A549 (cell line): Measurements from ENCODE around the gene PRR12. TPM values are rescaled to one million over a fixed set of nuclear protein-coding genes. Genes with fewer than 3 reads are reported as not detected.
A peak's percentile ranks its signal among the peaks of the same experiment; 100 is the strongest.

Source experiments
- ATAC-seq, 2 experiments: fragments of 200-7000 bp in 1 of 2; fragments of >200 bp in 1 of 2; cut with Nextera tagmentation in 1 of 2; cut with Tn5 transposase in 1 of 2; 3 replicates each; pipeline versions ENCODE4 v1.8.0 to v1.9.1; 2018 to 2020; ENCODE audit warnings: mild to moderate bottlenecking in 1 of 2, moderate library complexity in 1 of 2
- CTCF ChIA-PET: fragments of 300-600 bp; sonication (Branson Sonifier 250); formaldehyde crosslinking; extraction: SDS; loops from one replicate; lab custom pipeline; 2021; ENCODE audit warnings: antibody characterized with exemption, inconsistent platforms; lab: Yijun Ruan, JAX
- POLR2A ChIA-PET: fragments of 350-600 bp; formaldehyde crosslinking; extraction: SDS; loops from one replicate; lab custom pipeline; 2021; ENCODE audit warnings: antibody characterized with exemption, inconsistent platforms; lab: Yijun Ruan, JAX
- DNase-seq, 2 experiments: peaks; one replicate each; pipeline versions ENCODE4 v3.0.0 to v3.0.0-alpha.2; 2011 to 2016; ENCODE audit warnings: low read depth in 1 of 2, low spot score in 1 of 2
- FAIRE-seq: peaks from 2 replicates; lab custom pipeline; 2011; peaks lifted over from hg19 to GRCh38; lab: Jason Lieb, UNC
- H3K27ac ChIP-seq, 2 experiments: fragments of >200 bp; sonication (Bioruptor Twin); formaldehyde crosslinking; 3 replicates each; pipeline ENCODE4 v1.5.1; 2016 to 2017
- H3K4me1 ChIP-seq: fragments of >200 bp; sonication (Bioruptor Twin); formaldehyde crosslinking; 3 replicates; pipeline ENCODE4 v1.6.1; 2016
- H3K4me2 ChIP-seq: fragments of >200 bp; sonication (Bioruptor Twin); formaldehyde crosslinking; 3 replicates; pipeline ENCODE4 v1.6.1; 2016
- H3K4me3 ChIP-seq: fragments of >200 bp; sonication (Bioruptor Twin); formaldehyde crosslinking; 3 replicates; pipeline ENCODE4 v1.5.1; 2016
- H3K9me3 ChIP-seq: fragments of >200 bp; sonication (Bioruptor Twin); formaldehyde crosslinking; 3 replicates; pipeline ENCODE4 v1.6.1; 2016
- CEBPB ChIP-seq, 2 experiments: fragments of >200 bp in 1 of 2; sonication (Bioruptor Twin) in 1 of 2; formaldehyde crosslinking in 1 of 2; IDR thresholded peaks; 2 replicates each; pipeline ENCODE4 v1.6.1; 2012 to 2016
- CHD4 ChIP-seq: fragments of 200-600 bp; sonication (generic); IDR thresholded peaks from 2 replicates; pipeline ENCODE4 v1.6.1; 2016; ENCODE audit warnings: antibody characterized with exemption, mild to moderate bottlenecking, borderline replicate concordance
- EHF ChIP-seq: fragments of 250-450 bp; sonication (Bioruptor Pico); IDR thresholded peaks from 2 replicates; pipeline ENCODE4 v1.5.0; 2020; ENCODE audit warnings: mild to moderate bottlenecking
- FOSB ChIP-seq: fragments of 250-450 bp; sonication (Bioruptor Pico); IDR thresholded peaks from 2 replicates; pipeline ENCODE4 v1.5.0; 2020; ENCODE audit warnings: mild to moderate bottlenecking, moderate library complexity
- FOSL2 ChIP-seq, 2 experiments: fragments of 450-650 bp in 1 of 2; fragments of >200 bp in 1 of 2; sonication (Bioruptor Twin) in 1 of 2; formaldehyde crosslinking; IDR thresholded peaks; 2 replicates each; pipeline versions ENCODE4 v1.5.0 to v1.6.1; 2016 to 2020; ENCODE audit warnings: mild to moderate bottlenecking in 1 of 2, moderate library complexity in 1 of 2
- FOXS1 ChIP-seq: fragments of 250-450 bp; sonication (Bioruptor Pico); IDR thresholded peaks from 2 replicates; pipeline ENCODE4 v1.5.0; 2020; ENCODE audit warnings: mild to moderate bottlenecking, moderate library complexity
- GATA3 ChIP-seq: IDR thresholded peaks from 2 replicates; pipeline ENCODE4 v1.6.1; 2012; ENCODE audit warnings: borderline replicate concordance
- HOXB13 ChIP-seq: fragments of 250-450 bp; sonication (Bioruptor Pico); IDR thresholded peaks from 2 replicates; pipeline ENCODE4 v1.5.0; 2020; ENCODE audit warnings: low read depth, mild to moderate bottlenecking, moderate library complexity
- JUNB ChIP-seq: fragments of >200 bp; sonication (Bioruptor Twin); formaldehyde crosslinking; IDR thresholded peaks from 2 replicates; pipeline ENCODE4 v1.6.1; 2016
- KDM1A ChIP-seq: fragments of 200-600 bp; sonication (generic); IDR thresholded peaks from 2 replicates; pipeline ENCODE4 v1.6.1; 2016; ENCODE audit warnings: low read depth, mild to moderate bottlenecking
- KDM5A ChIP-seq: fragments of 200-600 bp; sonication (generic); IDR thresholded peaks from 2 replicates; pipeline ENCODE4 v1.6.1; 2016; ENCODE audit warnings: antibody characterized with exemption, mild to moderate bottlenecking
- NPAS2 ChIP-seq: fragments of 250-450 bp; sonication (Bioruptor Pico); IDR thresholded peaks from 2 replicates; pipeline ENCODE4 v1.8.0; 2022; ENCODE audit warnings: mild to moderate bottlenecking, moderate library complexity, borderline replicate concordance
- POLR2A ChIP-seq: IDR thresholded peaks from 2 replicates; pipeline ENCODE4 v1.6.1; 2012; ENCODE audit warnings: mild to moderate bottlenecking, low read length
- POLR2AphosphoS2 ChIP-seq: conservative IDR thresholded peaks from 2 replicates; pipeline ENCODE4 v1.6.1; 2012; ENCODE audit warnings: low read length, improper control_type of control experiment, inconsistent platforms
- RAD21 ChIP-seq, 2 experiments: fragments of >200 bp in 1 of 2; sonication (Bioruptor Twin) in 1 of 2; formaldehyde crosslinking in 1 of 2; IDR thresholded peaks in 1 of 2; conservative IDR thresholded peaks in 1 of 2; 2 replicates in 1 of 2; 3 replicates in 1 of 2; pipeline ENCODE4 v1.6.1; 2012 to 2018; ENCODE audit warnings: inconsistent platforms in 1 of 2
- RCOR1 ChIP-seq: fragments of 150-350 bp; IDR thresholded peaks from 2 replicates; pipeline ENCODE4 v1.6.1; 2014; ENCODE audit warnings: antibody characterized with exemption, low read length, low read depth
- RFX5 ChIP-seq: fragments of 450-650 bp; IDR thresholded peaks from 2 replicates; pipeline ENCODE4 v1.7.1; 2014; ENCODE audit warnings: antibody characterized with exemption, mild to moderate bottlenecking, moderate library complexity
- SMC3 ChIP-seq: fragments of >200 bp; sonication (Bioruptor Twin); formaldehyde crosslinking; IDR thresholded peaks from 3 replicates; pipeline ENCODE4 v1.6.1; 2018; ENCODE audit warnings: inconsistent platforms
- TP53 ChIP-seq: fragments of 250-450 bp; sonication (Bioruptor Pico); IDR thresholded peaks from 2 replicates; pipeline ENCODE4 v1.5.0; 2021; ENCODE audit warnings: mild to moderate bottlenecking, moderate library complexity
- ZC3H11A ChIP-seq: fragments of 450-650 bp; IDR thresholded peaks from 2 replicates; pipeline ENCODE4 v1.6.1; 2014; ENCODE audit warnings: antibody characterized with exemption, mild to moderate bottlenecking
- ZNF302 ChIP-seq: fragments of 250-450 bp; sonication (Bioruptor Pico); IDR thresholded peaks from 2 replicates; pipeline ENCODE4 v1.9.0; 2021; ENCODE audit warnings: inconsistent platforms, mild to moderate bottlenecking, moderate library complexity
- ZSCAN20 ChIP-seq: fragments of 250-450 bp; sonication (Bioruptor Pico); IDR thresholded peaks from 2 replicates; pipeline ENCODE4 v1.8.0; 2022; ENCODE audit warnings: mild to moderate bottlenecking, moderate library complexity
- WGBS: methylation state at CpG from one replicate; pipeline ENCODE4 v1.1.6; 2017; ENCODE audit errors: missing lambda C conversion rate; 5-methylcytosine and 5-hydroxymethylcytosine counted together
- polyA plus RNA-seq, 4 experiments: library from polyadenylated mRNA; depleted of rRNA in 3 of 4; stranded (reverse); fragments of >200 nt; fragmentation: RNase III in 1 of 4; extraction: RNeasy Plus Mini Kit Qiagen cat#74134 plus additional on column Dnase treatment in 1 of 4; gene quantifications; 2 replicates in 3 of 4; 3 replicates in 1 of 4; pipeline ENCODE4 v1.2.3, GENCODE V29; 2011 to 2017
- TF ChIP-seq, protein P1 (sequence below): fragments of 250-450 bp; sonication (Bioruptor Pico); IDR thresholded peaks from 2 replicates; pipeline ENCODE4 v1.5.0; 2020; ENCODE audit warnings: low read depth, mild to moderate bottlenecking, moderate library complexity
- TF ChIP-seq, protein P2 (sequence below): fragments of >200 bp; sonication (Bioruptor Twin); formaldehyde crosslinking; IDR thresholded peaks from 3 replicates; pipeline ENCODE4 v1.6.1; 2016
- TF ChIP-seq, protein P3 (sequence below): fragments of 200-600 bp; sonication (generic); IDR thresholded peaks from 2 replicates; pipeline ENCODE4 v1.6.1; 2016; ENCODE audit warnings: antibody characterized with exemption, mild to moderate bottlenecking, moderate library complexity
- TF ChIP-seq, protein P4 (sequence below): IDR thresholded peaks from 2 replicates; pipeline ENCODE4 v1.6.1; 2012
- TF ChIP-seq, protein P5 (sequence below): IDR thresholded peaks from 2 replicates; pipeline ENCODE4 v1.6.1; 2012
- TF ChIP-seq, protein P6 (sequence below): fragments of 250-450 bp; sonication (Bioruptor Pico); IDR thresholded peaks from 2 replicates; pipeline ENCODE4 v1.5.0; 2021; ENCODE audit warnings: mild to moderate bottlenecking, moderate library complexity, borderline replicate concordance

PRR12 gene
- polyA plus RNA-seq, 2 of the 4 experiments (the other 2 are of a cell fraction) = 0.78 to 15.6 TPM

DNA sequence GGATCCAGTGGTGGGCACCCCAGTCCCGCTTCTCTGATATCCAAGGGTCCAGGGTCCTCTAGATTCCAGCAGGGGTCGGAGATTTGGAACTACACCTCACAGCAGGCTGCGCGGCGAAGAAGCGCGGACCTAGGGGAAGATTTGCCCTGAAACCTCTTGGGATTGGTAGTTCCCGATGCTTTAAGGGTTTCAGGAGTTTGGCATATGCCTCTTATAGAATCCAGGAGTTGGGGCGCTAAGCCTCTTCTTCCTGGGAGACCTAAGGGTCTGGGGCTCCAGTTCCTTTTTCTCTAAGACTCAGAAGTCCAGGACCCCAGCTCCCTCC, 75.1 kb downstream of the PRR12 start:
- Histone ChIP-seq H3K9me3 (no peaks in the 10 kb centered on the region), H3K4me2 (peak overlapping the region; percentile 91), H3K4me1 (peaks cover 14% of the 10 kb centered on the region), H3K27ac (peak overlapping the region; percentile 79 to 86), H3K4me3 (peak overlapping the region; percentile 65)
- DNase-seq (peak in 1 of 2 experiments; percentile 47), ATAC-seq (peak; percentile 10 to 24; a peak in 5 of 6 replicates), FAIRE-seq (no peak)
- TF ChIP-seq HOXB13 (CRISPR knock-in tag) (no peak), CEBPB (IDR thresholded peaks at IDR 0.05) (no peak), RAD21 (conservative IDR thresholded peaks at IDR 0.05 in 1 of 2, IDR thresholded peaks at IDR 0.05 in 1 of 2) (no peak), TP53 (0 out of 2 replicates have a peak, but pooled peaks have one; percentile 30), ZC3H11A (no peak), KDM5A (no peak), SMC3 (no peak), ZSCAN20 (CRISPR knock-in tag) (no peak), FOSB (peak; percentile 34; the same call in 1 of the 2 replicates), ZNF302 (CRISPR knock-in tag) (no peak), POLR2AphosphoS2 (no peak), KDM1A (no peak), FOSL2 (IDR thresholded peaks at IDR 0.05) (no peak), FOSL2 (CRISPR knock-in tag; IDR thresholded peaks at IDR 0.05) (no peak)
- TF ChIP-seq, protein P1, sequence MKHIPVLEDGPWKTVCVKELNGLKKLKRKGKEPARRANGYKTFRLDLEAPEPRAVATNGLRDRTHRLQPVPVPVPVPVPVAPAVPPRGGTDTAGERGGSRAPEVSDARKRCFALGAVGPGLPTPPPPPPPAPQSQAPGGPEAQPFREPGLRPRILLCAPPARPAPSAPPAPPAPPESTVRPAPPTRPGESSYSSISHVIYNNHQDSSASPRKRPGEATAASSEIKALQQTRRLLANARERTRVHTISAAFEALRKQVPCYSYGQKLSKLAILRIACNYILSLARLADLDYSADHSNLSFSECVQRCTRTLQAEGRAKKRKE (CRISPR knock-in tag) = no peak
- TF ChIP-seq, protein P2, sequence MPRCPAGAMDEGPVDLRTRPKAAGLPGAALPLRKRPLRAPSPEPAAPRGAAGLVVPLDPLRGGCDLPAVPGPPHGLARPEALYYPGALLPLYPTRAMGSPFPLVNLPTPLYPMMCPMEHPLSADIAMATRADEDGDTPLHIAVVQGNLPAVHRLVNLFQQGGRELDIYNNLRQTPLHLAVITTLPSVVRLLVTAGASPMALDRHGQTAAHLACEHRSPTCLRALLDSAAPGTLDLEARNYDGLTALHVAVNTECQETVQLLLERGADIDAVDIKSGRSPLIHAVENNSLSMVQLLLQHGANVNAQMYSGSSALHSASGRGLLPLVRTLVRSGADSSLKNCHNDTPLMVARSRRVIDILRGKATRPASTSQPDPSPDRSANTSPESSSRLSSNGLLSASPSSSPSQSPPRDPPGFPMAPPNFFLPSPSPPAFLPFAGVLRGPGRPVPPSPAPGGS = no peak; the same call in 2 of the 3 replicates
- ChIA-PET CTCF (interaction anchor here (12.2 to 21.2 kb wide), 2 partner anchors 9 to 22 kb away, joined by 117 to 326 read pairs; partner anchors contain the start of genes PRMT1, RRAS and SCAF1), POLR2A (interaction anchor here (1.2 to 2.6 kb wide), 4 partner anchors 10 to 101 kb away, joined by 4 to 41 read pairs (median 20); partner anchors contain the start of genes AP2A1, PRMT1, RRAS and SCAF1)
- 1% methylated on average over 9 of the region's 9 CpGs for WGBS

DNA sequence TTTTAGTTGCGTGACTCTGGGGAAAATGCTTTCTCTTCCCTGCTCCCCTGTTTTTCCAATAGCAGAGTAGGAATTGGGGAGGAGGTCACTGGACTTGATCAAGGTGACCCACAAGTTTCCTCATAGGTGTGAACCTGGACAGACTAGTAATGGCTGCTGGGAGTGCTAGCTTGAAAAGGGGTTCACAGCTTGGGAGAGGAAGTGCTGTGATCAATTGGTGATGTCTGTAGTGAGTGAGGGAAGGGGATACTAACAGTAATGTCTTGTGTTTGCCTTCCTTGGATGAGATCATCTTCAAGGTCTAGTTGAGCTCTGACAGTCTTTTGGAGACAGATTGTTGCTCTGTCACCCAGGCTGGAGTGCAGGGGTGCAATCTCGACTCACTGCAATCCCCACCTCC, 76.5 kb downstream of the PRR12 start:
- 93% methylated on average over 2 of the region's 2 CpGs for WGBS
- peak overlapping the region; percentile 91; the same call in 1 of the 3 replicates for H3K4me2 ChIP-seq
- no peak overlapping the region for H3K27ac ChIP-seq
- DNase-seq = no peak
- H3K4me3 ChIP-seq = no peak overlapping the region
- CTCF ChIA-PET = interaction anchor here (1.2 to 21.2 kb wide), 4 partner anchors 5 to 32 kb away, joined by 3 to 326 read pairs (median 166); partner anchors contain the start of genes BCL2L12, IRF3 and PRMT1
- ATAC-seq = no peak
- FAIRE-seq = no peak
- no peaks in the 10 kb centered on the region for H3K9me3 ChIP-seq
- POLR2A ChIA-PET = interaction anchor here (2.1 kb wide), 1 partner anchor 9 kb away, joined by 11 read pairs; the partner anchor contains the start of gene PRMT1
- peaks cover 22% of the 10 kb centered on the region for H3K4me1 ChIP-seq
- TF ChIP-seq, protein P3, sequence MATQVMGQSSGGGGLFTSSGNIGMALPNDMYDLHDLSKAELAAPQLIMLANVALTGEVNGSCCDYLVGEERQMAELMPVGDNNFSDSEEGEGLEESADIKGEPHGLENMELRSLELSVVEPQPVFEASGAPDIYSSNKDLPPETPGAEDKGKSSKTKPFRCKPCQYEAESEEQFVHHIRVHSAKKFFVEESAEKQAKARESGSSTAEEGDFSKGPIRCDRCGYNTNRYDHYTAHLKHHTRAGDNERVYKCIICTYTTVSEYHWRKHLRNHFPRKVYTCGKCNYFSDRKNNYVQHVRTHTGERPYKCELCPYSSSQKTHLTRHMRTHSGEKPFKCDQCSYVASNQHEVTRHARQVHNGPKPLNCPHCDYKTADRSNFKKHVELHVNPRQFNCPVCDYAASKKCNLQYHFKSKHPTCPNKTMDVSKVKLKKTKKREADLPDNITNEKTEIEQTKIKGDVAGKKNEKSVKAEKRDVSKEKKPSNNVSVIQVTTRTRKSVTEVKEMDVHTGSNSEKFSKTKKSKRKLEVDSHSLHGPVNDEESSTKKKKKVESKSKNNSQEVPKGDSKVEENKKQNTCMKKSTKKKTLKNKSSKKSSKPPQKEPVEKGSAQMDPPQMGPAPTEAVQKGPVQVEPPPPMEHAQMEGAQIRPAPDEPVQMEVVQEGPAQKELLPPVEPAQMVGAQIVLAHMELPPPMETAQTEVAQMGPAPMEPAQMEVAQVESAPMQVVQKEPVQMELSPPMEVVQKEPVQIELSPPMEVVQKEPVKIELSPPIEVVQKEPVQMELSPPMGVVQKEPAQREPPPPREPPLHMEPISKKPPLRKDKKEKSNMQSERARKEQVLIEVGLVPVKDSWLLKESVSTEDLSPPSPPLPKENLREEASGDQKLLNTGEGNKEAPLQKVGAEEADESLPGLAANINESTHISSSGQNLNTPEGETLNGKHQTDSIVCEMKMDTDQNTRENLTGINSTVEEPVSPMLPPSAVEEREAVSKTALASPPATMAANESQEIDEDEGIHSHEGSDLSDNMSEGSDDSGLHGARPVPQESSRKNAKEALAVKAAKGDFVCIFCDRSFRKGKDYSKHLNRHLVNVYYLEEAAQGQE = no peak
- no peak for TF ChIP-seq GATA3
- TF ChIP-seq CHD4 = no peak
- TF ChIP-seq JUNB = no peak
- no peak for TF ChIP-seq RCOR1
- no peak for TF ChIP-seq NPAS2
- no peak for TF ChIP-seq EHF
- TF ChIP-seq FOXS1 (CRISPR knock-in tag) = no peak
- TF ChIP-seq, protein P4, sequence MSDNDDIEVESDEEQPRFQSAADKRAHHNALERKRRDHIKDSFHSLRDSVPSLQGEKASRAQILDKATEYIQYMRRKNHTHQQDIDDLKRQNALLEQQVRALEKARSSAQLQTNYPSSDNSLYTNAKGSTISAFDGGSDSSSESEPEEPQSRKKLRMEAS = no peak
- no peak for TF ChIP-seq KDM5A
- TF ChIP-seq, protein P5, sequence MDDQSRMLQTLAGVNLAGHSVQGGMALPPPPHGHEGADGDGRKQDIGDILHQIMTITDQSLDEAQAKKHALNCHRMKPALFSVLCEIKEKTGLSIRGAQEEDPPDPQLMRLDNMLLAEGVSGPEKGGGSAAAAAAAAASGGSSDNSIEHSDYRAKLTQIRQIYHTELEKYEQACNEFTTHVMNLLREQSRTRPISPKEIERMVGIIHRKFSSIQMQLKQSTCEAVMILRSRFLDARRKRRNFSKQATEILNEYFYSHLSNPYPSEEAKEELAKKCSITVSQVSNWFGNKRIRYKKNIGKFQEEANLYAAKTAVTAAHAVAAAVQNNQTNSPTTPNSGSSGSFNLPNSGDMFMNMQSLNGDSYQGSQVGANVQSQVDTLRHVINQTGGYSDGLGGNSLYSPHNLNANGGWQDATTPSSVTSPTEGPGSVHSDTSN = no peak
- TF ChIP-seq RFX5 = no peak
- no peak for TF ChIP-seq POLR2A
- TF ChIP-seq ZC3H11A = no peak
- TF ChIP-seq, protein P1 (CRISPR knock-in tag) = no peak
- TF ChIP-seq KDM1A = no peak
- TF ChIP-seq FOSB = no peak
- TF ChIP-seq, protein P6, sequence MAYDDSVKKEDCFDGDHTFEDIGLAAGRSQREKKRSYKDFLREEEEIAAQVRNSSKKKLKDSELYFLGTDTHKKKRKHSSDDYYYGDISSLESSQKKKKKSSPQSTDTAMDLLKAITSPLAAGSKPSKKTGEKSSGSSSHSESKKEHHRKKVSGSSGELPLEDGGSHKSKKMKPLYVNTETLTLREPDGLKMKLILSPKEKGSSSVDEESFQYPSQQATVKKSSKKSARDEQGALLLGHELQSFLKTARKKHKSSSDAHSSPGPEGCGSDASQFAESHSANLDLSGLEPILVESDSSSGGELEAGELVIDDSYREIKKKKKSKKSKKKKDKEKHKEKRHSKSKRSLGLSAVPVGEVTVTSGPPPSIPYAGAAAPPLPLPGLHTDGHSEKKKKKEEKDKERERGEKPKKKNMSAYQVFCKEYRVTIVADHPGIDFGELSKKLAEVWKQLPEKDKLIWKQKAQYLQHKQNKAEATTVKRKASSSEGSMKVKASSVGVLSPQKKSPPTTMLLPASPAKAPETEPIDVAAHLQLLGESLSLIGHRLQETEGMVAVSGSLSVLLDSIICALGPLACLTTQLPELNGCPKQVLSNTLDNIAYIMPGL (CRISPR knock-in tag) = no peak
